GM12878 (cell line): ENCODE results near the gene TSPYL2. TPM values are rescaled to one million over a fixed set of nuclear protein-coding genes. Genes with fewer than 3 reads are reported as not detected.

ENCODE experiments used
- ATAC-seq: fragments of 200-7000 bp; cut with Tn5 transposase; 3 replicates; pipeline ENCODE4 v1.9.1; 2020; ENCODE audit warnings: mild to moderate bottlenecking, moderate library complexity
- BruUV-seq: library from RNA; stranded (reverse); fragments of 400-500 nt; replicated peaks from 2 replicates; lab custom pipeline; 2021; lab: Mats Ljungman, UMichigan
- CTCF ChIA-PET: fragments of 300-600 bp; sonication (Branson Sonifier 250); formaldehyde crosslinking; extraction: SDS; loops from one replicate; lab custom pipeline; 2021; ENCODE audit warnings: inconsistent platforms; lab: Yijun Ruan, JAX
- POLR2A ChIA-PET: fragments of 350-600 bp; formaldehyde crosslinking; extraction: SDS; loops from one replicate; lab custom pipeline; 2021; ENCODE audit warnings: inconsistent platforms; lab: Charles Lee
- RAD21 ChIA-PET: fragments of 300-600 bp; sonication (Branson Sonifier 250); formaldehyde crosslinking; loops from one replicate; lab custom pipeline; 2023; ENCODE audit warnings: antibody characterized with exemption; ENCODE audit not compliant: unreplicated experiment; lab: Charles Lee
- SMC1A ChIA-PET: fragments of 300-600 bp; sonication (Branson Sonifier 250); formaldehyde crosslinking; loops from one replicate; lab custom pipeline; 2023; ENCODE audit not compliant: unreplicated experiment, uncharacterized antibody; lab: Charles Lee
- DNase-seq: peaks from one replicate; pipeline ENCODE4 v3.0.0-alpha.2; 2011; ENCODE audit warnings: low read depth, low spot score
- FAIRE-seq: peaks from 3 replicates; lab custom pipeline; 2011; peaks lifted over from hg19 to GRCh38; lab: Jason Lieb, UNC
- H2AFZ ChIP-seq: 2 replicates; pipeline ENCODE4 v1.6.0; 2011; ENCODE audit warnings: low read depth, low read length, control low read depth; ENCODE audit not compliant: control insufficient read depth
- H3K27ac ChIP-seq: 2 replicates; pipeline ENCODE4 v1.5.1; 2011; ENCODE audit warnings: control low read depth; ENCODE audit not compliant: control insufficient read depth, insufficient read depth
- H3K27me3 ChIP-seq, 2 experiments: replicated peaks in 1 of 2; 2 replicates each; pipeline versions ENCODE4 v1.6.0 to v1.6.1; 2011; ENCODE audit warnings: low read length in 1 of 2; ENCODE audit not compliant: control insufficient read depth in 2 of 2, insufficient read depth in 2 of 2
- H3K36me3 ChIP-seq, 2 experiments: 2 replicates each; pipeline ENCODE4 v1.5.1; 2011; ENCODE audit warnings: low read length in 1 of 2; ENCODE audit not compliant: control insufficient read depth in 2 of 2, insufficient read depth in 2 of 2
- H3K4me1 ChIP-seq: 2 replicates; pipeline ENCODE4 v1.6.1; 2011; ENCODE audit warnings: mild to moderate bottlenecking, low read length, moderate library complexity, mixed read lengths; ENCODE audit not compliant: control insufficient read depth, insufficient read depth
- H3K4me2 ChIP-seq: 2 replicates; pipeline ENCODE4 v1.6.0; 2011; ENCODE audit warnings: control low read depth; ENCODE audit not compliant: control insufficient read depth, insufficient read depth
- H3K4me3 ChIP-seq: fragments of 200-600 bp; sonication (generic); 2 replicates; pipeline ENCODE4 v1.5.1; 2016
- H3K79me2 ChIP-seq: 2 replicates; pipeline ENCODE4 v1.6.0; 2011; ENCODE audit warnings: low read length; ENCODE audit not compliant: control insufficient read depth, insufficient read depth
- H3K9ac ChIP-seq: 2 replicates; pipeline ENCODE4 v1.8.0; 2011; ENCODE audit warnings: low read length, control low read depth, mixed read lengths; ENCODE audit not compliant: control insufficient read depth, insufficient read depth
- H3K9me3 ChIP-seq: replicated peaks from 3 replicates; pipeline ENCODE4 v1.5.1; 2011; ENCODE audit warnings: mild to moderate bottlenecking, low read length; ENCODE audit not compliant: control insufficient read depth, insufficient read depth
- H4K20me1 ChIP-seq: 2 replicates; pipeline ENCODE4 v1.6.0; 2011; ENCODE audit not compliant: control insufficient read depth, insufficient read depth
- BMI1 ChIP-seq: fragments of 450-650 bp; IDR thresholded peaks from 2 replicates; pipeline ENCODE4 v1.6.1; 2016; ENCODE audit warnings: mild to moderate bottlenecking, moderate library complexity, borderline replicate concordance
- CBX5 ChIP-seq: sonication (generic); IDR thresholded peaks from 2 replicates; pipeline ENCODE4 v1.6.1; 2016; ENCODE audit warnings: low read depth, moderate library complexity, mild to moderate bottlenecking, inconsistent platforms
- HSF1 ChIP-seq: fragments of 150-350 bp; IDR thresholded peaks from 2 replicates; pipeline ENCODE4 v1.6.1; 2014; ENCODE audit warnings: mild to moderate bottlenecking, low read depth, low read length
- IRF5 ChIP-seq: fragments of 450-650 bp; IDR thresholded peaks from 2 replicates; pipeline ENCODE4 v1.6.1; 2017; ENCODE audit warnings: borderline replicate concordance
- MEF2B ChIP-seq: fragments of 450-650 bp; IDR thresholded peaks from 2 replicates; pipeline ENCODE4 v1.6.1; 2018; ENCODE audit warnings: mild to moderate bottlenecking, moderate library complexity; ENCODE audit not compliant: partially characterized antibody, poor library complexity, severe bottlenecking
- TAF1 ChIP-seq: IDR thresholded peaks from 2 replicates; pipeline ENCODE4 v1.6.1; 2011; ENCODE audit warnings: mild to moderate bottlenecking, low read depth, low read length, borderline replicate concordance
- ZNF207 ChIP-seq: fragments of 450-650 bp; IDR thresholded peaks from 2 replicates; pipeline ENCODE4 v1.6.1; 2014; ENCODE audit warnings: antibody characterized with exemption, mild to moderate bottlenecking, borderline replicate concordance
- ZZZ3 ChIP-seq: IDR thresholded peaks from 2 replicates; pipeline ENCODE4 v1.6.1; 2011; ENCODE audit warnings: low read depth; ENCODE audit not compliant: control insufficient read depth, insufficient read length
- WGBS: methylation state at CpG from one replicate; pipeline ENCODE4 v1.1.6; 2016; ENCODE audit warnings: low lambda C conversion rate; ENCODE audit not compliant: insufficient replicate concordance, insufficient coverage; ENCODE audit errors: missing lambda C conversion rate; 5-methylcytosine and 5-hydroxymethylcytosine counted together
- in situ Hi-C: fragments of 300-500 bp; cut with MboI; formaldehyde crosslinking; loops from 9 replicates; pipeline ENCODE4 v1.14.3; 2018; ENCODE audit warnings: mixed read lengths
- intact Hi-C: fragments of 100-400 bp; cut with micrococcal nuclease; formaldehyde crosslinking; loops from one replicate; pipeline ENCODE4 v1.14.2; 2022; ENCODE audit not compliant: unreplicated experiment
- polyA plus RNA-seq, 11 experiments: library from polyadenylated mRNA; depleted of rRNA in 4 of 11; unstranded in 6 of 11; stranded (reverse) in 5 of 11; fragments of >200 nt; fragmentation: Nextera tagmentation in 4 of 11; fragmentation: Illumina TruSeq in 1 of 11; extraction: Ambion mirVana in 4 of 11; extraction: Trizol in 1 of 11; gene quantifications; 1 replicate in 1 of 11; 2 replicates in 10 of 11; pipeline versions ENCODE4 v1.2.1 to v1.2.3, GENCODE V29; 2011 to 2016; ENCODE audit warnings: inconsistent platforms in 2 of 11, missing spikeins in 2 of 11, low read depth in 1 of 11
- total RNA-seq, 4 experiments: library from RNA; depleted of rRNA in 3 of 4; stranded (reverse); fragments of >200 nt in 3 of 4; fragmentation: Illumina TruSeq in 1 of 4; extraction: Trizol in 1 of 4; gene quantifications; 2 replicates each; pipeline versions ENCODE4 v1.2.1 to v1.2.3, GENCODE V29; 2013 to 2021
- TF ChIP-seq, protein P1 (sequence below): fragments of 450-650 bp; formaldehyde crosslinking; IDR thresholded peaks from 2 replicates; pipeline ENCODE4 v1.5.0; 2022; ENCODE audit warnings: mild to moderate bottlenecking, missing genetic modification characterization
- TF ChIP-seq, protein P2 (sequence below): fragments of 450-650 bp; IDR thresholded peaks from 2 replicates; pipeline ENCODE4 v1.6.1; 2017; ENCODE audit warnings: antibody characterized with exemption, mild to moderate bottlenecking, moderate library complexity

TSPYL2 gene
- total and polyA plus RNA-seq, 10 of the 15 experiments (the other 5 are each of a cell fraction or from before 2014, with no cell fraction given) = 0.53 to 24.6 (median 14.5) TPM

GRCh38 chrX:53125506-53125905 is 43.3 kb downstream of the TSPYL2 start (continued):
- TF ChIP-seq BMI1 (no peak), MEF2B (no peak), CBX5 (no peak), ZNF207 (no peak), IRF5 (no peak)
- TF ChIP-seq, protein P1, sequence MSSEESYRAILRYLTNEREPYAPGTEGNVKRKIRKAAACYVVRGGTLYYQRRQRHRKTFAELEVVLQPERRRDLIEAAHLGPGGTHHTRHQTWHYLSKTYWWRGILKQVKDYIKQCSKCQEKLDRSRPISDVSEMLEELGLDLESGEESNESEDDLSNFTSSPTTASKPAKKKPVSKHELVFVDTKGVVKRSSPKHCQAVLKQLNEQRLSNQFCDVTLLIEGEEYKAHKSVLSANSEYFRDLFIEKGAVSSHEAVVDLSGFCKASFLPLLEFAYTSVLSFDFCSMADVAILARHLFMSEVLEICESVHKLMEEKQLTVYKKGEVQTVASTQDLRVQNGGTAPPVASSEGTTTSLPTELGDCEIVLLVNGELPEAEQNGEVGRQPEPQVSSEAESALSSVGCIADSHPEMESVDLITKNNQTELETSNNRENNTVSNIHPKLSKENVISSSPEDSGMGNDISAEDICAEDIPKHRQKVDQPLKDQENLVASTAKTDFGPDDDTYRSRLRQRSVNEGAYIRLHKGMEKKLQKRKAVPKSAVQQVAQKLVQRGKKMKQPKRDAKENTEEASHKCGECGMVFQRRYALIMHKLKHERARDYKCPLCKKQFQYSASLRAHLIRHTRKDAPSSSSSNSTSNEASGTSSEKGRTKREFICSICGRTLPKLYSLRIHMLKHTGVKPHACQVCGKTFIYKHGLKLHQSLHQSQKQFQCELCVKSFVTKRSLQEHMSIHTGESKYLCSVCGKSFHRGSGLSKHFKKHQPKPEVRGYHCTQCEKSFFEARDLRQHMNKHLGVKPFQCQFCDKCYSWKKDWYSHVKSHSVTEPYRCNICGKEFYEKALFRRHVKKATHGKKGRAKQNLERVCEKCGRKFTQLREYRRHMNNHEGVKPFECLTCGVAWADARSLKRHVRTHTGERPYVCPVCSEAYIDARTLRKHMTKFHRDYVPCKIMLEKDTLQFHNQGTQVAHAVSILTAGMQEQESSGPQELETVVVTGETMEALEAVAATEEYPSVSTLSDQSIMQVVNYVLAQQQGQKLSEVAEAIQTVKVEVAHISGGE (CRISPR knock-in tag) = no peak
- TF ChIP-seq, all 136 proteins: peak for 0

GRCh38 chrX:53126377-53126776 is 44.2 kb downstream of the TSPYL2 start:
- intact Hi-C loops = no loop called here
- Histone ChIP-seq H3K27ac (no peak overlapping the region), H3K9me3 (no peaks in the 10 kb centered on the region; the same call in 2 of the 3 replicates), H3K4me1 (no peaks in the 10 kb centered on the region), H4K20me1 (no peaks in the 10 kb centered on the region; the same call in 1 of the 2 replicates), H3K79me2 (no peaks in the 10 kb centered on the region), H3K9ac (no peak overlapping the region), H2AFZ (no peak overlapping the region), H3K36me3 (no peaks in the 10 kb centered on the region), H3K4me3 (no peak overlapping the region), H3K4me2 (no peak overlapping the region), H3K27me3 (no peaks in the 10 kb centered on the region)
- RAD21 ChIA-PET = no interaction called here
- in situ Hi-C loops = no loop called here
- POLR2A ChIA-PET = no interaction called here
- ATAC-seq (no peak), FAIRE-seq (no peak), DNase-seq (no peak)
- WGBS = 98% methylated on average over 2 of the region's 2 CpGs
- SMC1A ChIA-PET = no interaction called here
- CTCF ChIA-PET = interaction anchor here (0.7 kb wide), 1 partner anchor 64 kb away, joined by 3 read pairs; no protein-coding TSS in a partner anchor
- BruUV-seq = no TSS peak
- no peak for TF ChIP-seq TAF1
- no peak for TF ChIP-seq ZZZ3
- TF ChIP-seq, protein P2, sequence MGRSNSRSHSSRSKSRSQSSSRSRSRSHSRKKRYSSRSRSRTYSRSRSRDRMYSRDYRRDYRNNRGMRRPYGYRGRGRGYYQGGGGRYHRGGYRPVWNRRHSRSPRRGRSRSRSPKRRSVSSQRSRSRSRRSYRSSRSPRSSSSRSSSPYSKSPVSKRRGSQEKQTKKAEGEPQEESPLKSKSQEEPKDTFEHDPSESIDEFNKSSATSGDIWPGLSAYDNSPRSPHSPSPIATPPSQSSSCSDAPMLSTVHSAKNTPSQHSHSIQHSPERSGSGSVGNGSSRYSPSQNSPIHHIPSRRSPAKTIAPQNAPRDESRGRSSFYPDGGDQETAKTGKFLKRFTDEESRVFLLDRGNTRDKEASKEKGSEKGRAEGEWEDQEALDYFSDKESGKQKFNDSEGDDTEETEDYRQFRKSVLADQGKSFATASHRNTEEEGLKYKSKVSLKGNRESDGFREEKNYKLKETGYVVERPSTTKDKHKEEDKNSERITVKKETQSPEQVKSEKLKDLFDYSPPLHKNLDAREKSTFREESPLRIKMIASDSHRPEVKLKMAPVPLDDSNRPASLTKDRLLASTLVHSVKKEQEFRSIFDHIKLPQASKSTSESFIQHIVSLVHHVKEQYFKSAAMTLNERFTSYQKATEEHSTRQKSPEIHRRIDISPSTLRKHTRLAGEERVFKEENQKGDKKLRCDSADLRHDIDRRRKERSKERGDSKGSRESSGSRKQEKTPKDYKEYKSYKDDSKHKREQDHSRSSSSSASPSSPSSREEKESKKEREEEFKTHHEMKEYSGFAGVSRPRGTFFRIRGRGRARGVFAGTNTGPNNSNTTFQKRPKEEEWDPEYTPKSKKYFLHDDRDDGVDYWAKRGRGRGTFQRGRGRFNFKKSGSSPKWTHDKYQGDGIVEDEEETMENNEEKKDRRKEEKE = no peak
- TF ChIP-seq HSF1 = no peak
